ENCODE results near the gene NKAIN4.

NKAIN4 gene

DNA sequence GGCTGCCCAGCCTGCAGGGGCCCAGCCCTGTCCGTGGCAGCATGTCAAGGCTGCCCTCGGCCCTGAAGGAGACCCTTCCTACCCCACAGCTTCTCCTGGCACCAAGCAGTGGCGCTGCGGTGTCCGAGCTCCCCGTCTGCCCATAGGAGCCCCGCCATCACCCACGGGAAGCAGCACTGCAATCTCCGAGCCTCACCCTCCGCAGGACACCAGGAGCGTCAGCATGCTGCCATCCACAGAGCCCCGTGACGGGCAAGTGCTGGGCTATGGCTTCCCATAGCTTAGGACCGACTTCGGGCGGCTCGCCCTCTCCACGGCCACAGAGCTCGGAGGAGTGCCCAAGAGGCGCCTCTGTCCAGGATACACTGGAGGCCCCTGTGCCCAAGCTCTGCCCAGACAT, 63.4 kb downstream of the NKAIN4 start:
- DNase-seq = no peak

Measured in NCI-H1417 treated with DMSO at 0.1 percent for 48 hours (cell line).